ENCODE measurements around the gene GALNT10. TPM values are rescaled to one million over a fixed set of nuclear protein-coding genes. Genes with fewer than 3 reads are reported as not detected.

Gene GALNT10
- total and polyA plus RNA-seq, 9 of the 15 experiments (the other 6 are each of a cell fraction or from before 2014, with no cell fraction given) = 4.6 to 37.1 (median 13.3) TPM

- WGBS (ENCODE audit: insufficient coverage, low coverage, missing lambda C conversion rate) = 66% methylated on average over 4 of the region's 4 CpGs
- ATAC-seq = no peak
- CTCF ChIA-PET (ENCODE audit: low intra/inter-chr PET ratio) = no interaction called here
- Histone ChIP-seq H3K36me3 (ENCODE audit: control insufficient read depth, insufficient read depth, low read length) (peaks cover 22% of the 10 kb centered on the region), H3K79me2 (ENCODE audit: control insufficient read depth, insufficient read depth, low read length) (no peaks in the 10 kb centered on the region), H3K9me3 (replicated peaks; ENCODE audit: control insufficient read depth, insufficient read depth, low read depth, low read length) (no peaks in the 10 kb centered on the region), H4K20me1 (replicated peaks; ENCODE audit: control insufficient read depth, insufficient read depth, low read length) (no peaks in the 10 kb centered on the region), H3K4me1 (replicated peaks in 1 of 2; ENCODE audit: control insufficient read depth in 2 of 2, insufficient read depth in 2 of 2, low read length in 2 of 2) (peaks cover 3 to 36% of the 10 kb centered on the region in 2 experiments; a peak in 3 of 5 replicates), H3K4me3 (no peak overlapping the region), H3K9ac (ENCODE audit: insufficient read depth in 1 of 2, low read depth in 2 of 2, low read length in 2 of 2) (no peak overlapping the region), H3K27me3 (ENCODE audit: control insufficient read depth in 2 of 2, insufficient read depth in 2 of 2, low read length in 2 of 2) (no peaks in the 10 kb centered on the region), H2AFZ (ENCODE audit: low read depth, low read length) (no peak overlapping the region), H3K27ac (ENCODE audit: extremely low read depth, low read depth, low read length) (no peak overlapping the region), H3K4me2 (ENCODE audit: insufficient read depth, low read length) (no peak overlapping the region), H3K9me1 (ENCODE audit: control insufficient read depth, insufficient read depth, low read length) (peaks cover 3% of the 10 kb centered on the region)
- POLR2A ChIA-PET = no interaction called here
- no TSS peak for BruUV-seq (replicated peaks)
- no peak for FAIRE-seq
- in situ Hi-C loops (cut with MboI) (no loop called here), intact Hi-C loops (cut with micrococcal nuclease) (no loop called here)
- no peak for TF ChIP-seq AFF1 (IDR thresholded peaks at IDR 0.05; ENCODE audit: low read depth in 1 of 2, partially characterized antibody in 2 of 2)
- no peak for TF ChIP-seq TFAM (CRISPR knock-in tag; conservative IDR thresholded peaks at IDR 0.05)
- no peak for DNase-seq (ENCODE audit: extremely low read depth in 1 of 4, low spot score in 3 of 4)
These were observed 187.4 kb downstream of the GALNT10 start for GRCh38 chr5:154377754-154378533.

All from K562 (cell line).